NCI-H526 (cell line): Measurements from ENCODE around the gene OST4.
A peak's percentile ranks its signal among the peaks of the same experiment; 100 is the strongest.

Experiments used
- DNase-seq, 2 experiments: peaks; one replicate each; lab custom pipeline; 2025; lab: John Stamatoyannopoulos, UW

OST4 gene

DNA sequence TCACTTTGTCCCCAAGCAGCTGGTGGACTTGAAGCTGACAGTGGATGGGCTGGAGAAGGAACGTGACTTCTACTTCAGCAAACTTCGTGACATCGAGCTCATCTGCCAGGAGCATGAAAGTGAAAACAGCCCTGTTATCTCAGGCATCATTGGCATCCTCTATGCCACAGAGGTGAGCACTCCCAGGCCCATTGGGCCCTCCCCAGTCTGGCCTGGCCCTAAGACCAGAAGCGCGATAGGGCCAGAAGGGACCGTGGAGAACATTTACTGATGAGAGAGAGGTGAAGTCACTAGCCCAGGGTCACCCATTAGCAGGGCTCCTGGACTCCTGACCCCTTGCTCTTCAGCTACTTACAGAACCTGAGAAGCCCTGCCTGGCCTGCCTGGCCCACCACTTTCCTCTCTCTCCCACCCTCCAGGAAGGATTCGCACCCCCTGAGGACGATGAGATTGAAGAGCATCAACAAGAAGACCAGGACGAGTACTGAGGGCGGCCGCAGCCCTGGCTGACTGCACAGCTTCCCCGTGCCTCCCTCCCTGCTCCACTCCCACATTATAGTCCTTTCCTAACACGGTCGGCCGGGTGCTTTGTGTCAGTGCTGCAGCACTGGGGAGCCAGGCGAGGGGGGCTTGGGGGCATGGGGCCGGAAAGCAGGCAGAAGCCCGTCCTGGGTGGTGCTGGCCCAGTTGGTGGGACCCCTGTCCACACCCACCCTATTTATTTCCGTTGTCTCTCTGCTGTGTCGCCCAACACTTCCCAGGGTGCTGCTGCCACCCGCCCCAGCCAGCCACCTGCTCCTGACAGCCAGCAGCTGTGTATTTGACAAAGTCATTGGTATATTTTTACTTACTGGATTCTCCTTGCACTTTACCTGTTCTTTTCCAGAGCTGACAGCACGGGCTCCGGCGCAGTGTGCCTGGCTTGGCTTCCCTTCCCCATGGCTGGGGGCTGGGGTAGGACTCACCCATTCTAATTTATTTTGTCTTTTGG, 45.3 kb downstream of the OST4 start:
- no peak for DNase-seq

DNA sequence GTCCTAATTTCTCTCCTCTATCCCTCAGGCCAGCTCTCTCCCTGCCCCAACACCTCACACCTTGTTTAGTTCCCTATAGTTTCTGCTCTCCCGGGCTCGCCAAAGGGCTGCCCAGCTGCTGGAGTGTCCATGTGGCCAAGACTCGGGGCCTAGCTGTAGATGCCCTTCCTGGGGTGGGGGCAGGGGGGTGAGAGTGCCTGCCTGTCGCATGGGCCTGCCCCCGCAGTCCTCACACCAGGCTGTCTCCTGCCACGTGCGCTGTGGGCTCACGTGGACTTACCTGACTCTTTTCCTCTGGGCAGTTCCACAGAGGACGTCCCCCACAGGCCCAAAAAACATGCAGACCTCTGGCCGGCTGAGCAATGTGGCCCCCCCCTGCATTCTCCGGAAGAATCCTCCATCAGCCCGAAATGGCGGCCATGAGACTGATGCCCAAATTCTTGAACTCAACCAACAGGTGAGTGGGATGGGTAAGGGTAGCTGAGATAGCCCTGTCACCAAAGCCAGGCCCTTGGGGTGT, 46.1 kb downstream of the OST4 start:
- no peak for DNase-seq

DNA sequence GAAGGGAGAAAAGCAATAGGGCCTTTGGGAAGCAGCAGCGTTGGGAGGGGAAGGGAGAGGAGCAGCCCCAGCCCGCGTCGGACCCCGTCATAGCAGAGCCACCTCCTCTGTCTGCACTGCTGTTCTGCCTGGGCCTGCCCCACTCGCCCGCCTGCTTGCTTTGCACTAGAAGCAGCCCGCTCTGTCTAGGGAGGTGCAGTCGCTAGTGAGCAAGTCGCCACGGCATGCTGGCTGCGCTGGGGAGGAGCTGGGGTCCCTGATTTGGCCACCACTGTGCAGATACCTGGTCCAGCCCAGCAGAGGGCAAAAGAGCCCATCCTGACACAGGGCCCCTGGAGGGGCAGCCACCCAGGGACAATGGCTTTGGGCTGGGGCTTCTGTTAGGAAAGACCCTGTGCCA, 46.6 kb downstream of the OST4 start:
- peak in 1 of 2 experiments; percentile 14 for DNase-seq

DNA sequence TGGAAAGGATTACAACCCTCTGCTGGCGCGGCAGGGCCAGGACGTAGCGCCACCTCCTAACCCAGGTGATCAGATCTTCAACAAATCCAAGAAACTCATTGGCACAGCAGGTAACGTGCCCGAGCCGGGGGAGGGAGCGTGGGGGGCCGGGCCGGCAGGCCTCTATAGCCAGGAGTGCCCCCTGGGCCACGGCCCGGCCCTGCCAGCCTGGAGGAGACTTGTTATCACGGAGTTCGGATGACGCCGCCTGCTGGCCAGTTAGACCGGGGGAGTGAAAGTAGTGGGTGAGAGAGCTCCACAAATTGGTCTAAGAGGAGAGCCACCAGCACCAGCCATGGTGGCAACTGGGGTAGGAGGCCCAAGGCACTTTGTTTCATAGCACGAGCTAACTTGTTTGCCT, 47.3 kb downstream of the OST4 start:
- peak in 1 of 2 experiments; percentile 19 for DNase-seq

DNA sequence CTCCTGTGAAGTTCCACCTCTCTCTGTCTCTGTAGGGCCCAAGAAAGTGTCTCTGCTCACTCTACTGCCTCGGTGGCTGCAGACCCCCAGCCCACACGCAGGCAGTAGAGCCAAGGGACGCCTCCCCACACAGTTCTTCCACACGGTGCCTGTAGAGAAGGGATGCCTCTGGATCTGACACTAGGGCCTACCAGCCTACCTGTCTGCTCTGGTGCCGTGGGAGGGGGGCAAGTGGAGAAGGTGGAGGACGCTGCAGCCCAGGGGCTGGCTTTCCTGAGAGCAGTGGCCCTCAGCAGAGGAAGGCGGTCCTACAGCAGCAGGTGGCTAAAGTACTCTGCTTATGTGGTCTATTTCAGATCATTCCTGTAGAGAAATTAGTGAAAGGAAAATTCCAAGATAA, 47.7 kb downstream of the OST4 start:
- DNase-seq, result no peak

DNA sequence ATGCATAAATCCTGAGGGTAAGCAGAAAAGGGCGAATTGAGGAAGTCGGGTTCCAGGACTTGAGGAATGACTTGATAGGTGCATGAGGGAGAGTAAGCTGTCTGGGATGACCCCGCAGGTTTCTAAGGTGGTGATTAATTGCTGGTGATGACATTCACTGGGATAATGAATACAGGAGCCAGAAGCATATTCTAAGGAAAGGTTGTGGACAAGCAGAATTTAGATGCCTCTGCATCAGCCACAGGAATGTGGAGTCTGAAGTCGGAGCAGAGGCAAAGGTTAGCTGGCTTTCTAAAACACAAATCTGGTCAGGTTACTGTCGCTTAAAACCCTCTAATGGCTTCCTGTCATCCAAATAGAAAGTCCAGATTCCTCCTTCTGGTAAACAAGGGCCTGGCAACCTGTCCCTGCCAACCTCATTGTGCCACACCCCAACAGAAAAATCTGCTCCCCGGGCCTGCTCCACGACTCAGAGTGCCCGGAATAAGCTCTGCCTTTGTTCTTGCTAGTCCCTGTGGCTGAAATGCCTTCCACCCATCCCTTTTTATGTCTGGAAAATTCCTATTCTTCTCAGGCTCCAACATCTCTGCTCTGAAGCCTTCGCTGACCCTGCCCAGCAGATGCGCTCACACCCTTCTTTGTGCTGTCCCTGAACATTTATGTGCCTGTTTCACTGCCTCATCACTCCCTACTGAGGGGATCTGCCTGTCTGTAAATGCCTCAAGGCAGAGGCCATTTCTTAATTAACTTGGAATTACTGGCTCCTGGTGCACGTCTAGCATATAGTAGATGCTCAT, 50.0 kb downstream of the OST4 start:
- DNase-seq, result no peak
